AG08395 (cell line): ENCODE results near the gene DAGLA.

Experiments
- DNase-seq: peaks from one replicate; pipeline ENCODE4 v3.0.0; 2012; ENCODE audit warnings: mixed read lengths, low spot score

DAGLA gene

DNA sequence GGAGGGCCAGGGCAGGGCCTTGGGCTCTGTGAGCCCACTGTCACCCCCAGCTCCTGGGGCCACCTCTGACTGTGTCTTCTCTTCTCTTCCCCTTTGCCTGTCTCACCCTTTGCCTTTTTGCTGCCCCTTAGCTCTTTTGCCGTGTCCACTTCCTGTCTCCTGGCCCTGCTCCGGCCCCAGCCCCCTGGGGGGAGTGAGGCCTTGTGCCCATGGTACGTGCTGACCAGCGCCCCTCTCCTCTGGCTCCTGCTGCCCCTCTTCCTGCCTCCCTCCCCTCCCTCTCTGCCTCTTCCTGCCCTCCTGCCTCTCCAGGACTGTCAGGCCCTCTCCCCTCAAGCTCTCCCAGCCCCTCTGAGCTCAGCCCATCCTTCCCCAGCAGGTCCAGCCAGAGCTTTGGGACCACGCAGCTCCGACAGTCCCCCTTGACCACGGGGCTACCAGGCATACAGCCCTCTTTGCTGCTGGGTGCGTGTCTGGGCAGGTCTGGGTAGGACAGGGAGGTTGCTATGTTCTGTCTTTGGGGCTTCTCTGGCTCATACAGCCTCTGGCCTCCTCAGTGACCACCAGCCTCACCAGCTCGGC is 100.5 kb downstream of the DAGLA start:
- no peak for DNase-seq

DNA sequence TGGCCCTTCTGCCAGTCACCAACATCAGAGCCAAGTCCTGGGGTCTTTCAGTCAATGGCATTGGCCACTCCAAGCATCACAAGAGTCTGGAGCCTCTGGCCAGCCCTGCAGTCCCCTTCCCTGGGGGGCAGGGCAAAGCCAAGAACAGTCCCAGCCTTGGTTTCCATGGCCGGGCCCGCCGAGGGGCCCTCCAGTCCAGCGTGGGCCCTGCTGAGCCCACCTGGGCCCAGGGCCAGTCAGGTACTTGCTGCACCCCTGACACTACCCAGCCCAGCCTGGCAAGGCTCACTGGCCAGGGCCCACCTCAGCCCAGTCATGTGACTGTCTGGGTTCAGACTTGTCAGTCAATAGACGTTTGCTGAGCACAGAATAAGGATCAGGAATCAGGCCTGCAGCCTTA is 101.4 kb downstream of the DAGLA start:
- DNase-seq = no peak

DNA sequence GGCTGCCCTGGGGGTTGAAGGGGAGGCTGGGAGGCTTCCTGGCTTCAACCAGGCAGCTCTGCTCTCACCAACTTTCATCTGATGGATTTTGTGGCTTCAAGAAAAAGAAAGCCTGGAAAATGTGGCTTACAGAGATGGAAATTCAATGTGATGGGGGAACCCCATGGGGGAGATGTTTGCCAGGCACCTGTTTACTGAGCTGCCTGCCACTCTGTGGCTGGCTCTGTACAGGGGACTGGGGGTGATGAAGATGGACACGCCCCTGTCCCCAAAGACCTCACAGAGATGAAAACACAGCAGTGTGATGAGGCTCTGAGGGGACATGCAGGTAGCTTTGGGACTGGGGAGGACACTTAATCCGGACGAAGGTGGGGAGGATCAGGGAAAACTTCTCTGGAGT is 102.1 kb downstream of the DAGLA start:
- DNase-seq = no peak

DNA sequence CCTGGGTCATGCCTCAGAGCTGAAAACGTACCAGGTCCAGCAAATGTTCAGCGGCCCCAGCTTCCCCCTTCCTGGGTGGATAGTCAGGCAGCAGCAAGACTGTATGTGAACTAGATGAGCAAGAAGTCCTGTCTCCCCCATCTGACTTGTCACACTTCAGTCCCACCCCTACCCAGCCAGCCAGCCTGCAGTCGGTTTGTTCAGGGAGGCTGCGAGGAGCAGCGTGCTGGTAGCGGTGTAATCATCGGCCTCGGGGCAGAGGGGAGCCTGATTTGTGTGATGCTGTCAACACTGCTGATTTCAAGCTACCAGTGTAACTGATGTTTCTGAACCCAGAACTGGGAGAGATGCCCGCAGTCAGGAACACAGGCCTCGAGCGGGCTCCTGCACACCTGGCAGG is 102.7 kb downstream of the DAGLA start:
- DNase-seq = no peak

DNA sequence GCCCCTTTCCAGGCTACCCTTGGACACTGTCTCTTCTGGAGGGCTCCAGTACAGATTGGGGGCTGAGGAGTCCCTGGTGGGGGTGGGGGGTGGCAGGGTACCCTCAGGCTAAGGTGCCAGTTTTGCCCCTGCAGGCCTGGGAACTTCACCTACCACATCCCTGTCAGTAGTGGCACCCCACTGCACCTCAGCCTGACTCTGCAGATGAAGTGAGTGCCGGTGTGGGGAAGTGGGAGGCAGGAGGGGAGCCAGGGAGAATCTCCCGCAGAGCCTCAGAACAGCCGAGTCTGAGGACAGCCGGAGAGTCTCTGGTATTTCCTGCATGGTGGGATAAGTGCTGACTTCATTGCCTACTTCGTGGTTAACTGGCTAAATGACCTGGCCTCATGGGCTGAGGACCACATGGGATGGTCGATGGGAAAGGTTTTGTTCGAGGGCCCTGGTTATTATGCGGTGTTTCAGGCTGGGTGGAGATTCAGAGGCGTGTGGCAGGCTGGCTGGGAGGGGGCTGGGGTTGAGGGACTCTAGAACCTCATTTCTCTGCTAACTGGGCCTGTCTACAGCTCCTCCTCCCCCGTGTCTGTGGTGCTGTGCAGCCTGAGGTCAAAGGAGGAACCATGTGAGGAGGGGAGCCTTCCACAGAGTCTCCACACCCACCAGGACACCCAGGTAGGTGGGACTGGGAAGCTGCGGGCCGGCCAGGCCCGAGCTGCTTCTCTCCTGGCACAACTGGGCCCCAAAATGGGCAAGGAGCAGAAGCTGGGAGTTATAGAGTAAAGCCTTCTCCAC is 103.7 kb downstream of the DAGLA start:
- peak; percentile 31 for DNase-seq

DNA sequence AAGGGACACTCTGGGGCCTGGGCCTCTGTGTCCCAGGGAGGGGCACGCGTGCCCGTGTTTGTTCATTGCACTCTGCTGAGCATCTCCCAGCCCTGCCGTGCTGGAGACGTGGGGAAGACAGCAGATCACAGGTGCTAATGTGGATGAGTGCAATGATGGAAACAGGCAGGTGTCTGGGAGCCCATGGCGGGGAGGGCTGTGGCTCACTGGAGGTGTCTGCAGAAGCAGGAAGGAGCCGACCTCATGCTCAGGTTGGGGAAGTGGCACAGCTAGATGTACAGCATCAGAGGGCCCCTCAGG is 104.3 kb downstream of the DAGLA start:
- no peak for DNase-seq

DNA sequence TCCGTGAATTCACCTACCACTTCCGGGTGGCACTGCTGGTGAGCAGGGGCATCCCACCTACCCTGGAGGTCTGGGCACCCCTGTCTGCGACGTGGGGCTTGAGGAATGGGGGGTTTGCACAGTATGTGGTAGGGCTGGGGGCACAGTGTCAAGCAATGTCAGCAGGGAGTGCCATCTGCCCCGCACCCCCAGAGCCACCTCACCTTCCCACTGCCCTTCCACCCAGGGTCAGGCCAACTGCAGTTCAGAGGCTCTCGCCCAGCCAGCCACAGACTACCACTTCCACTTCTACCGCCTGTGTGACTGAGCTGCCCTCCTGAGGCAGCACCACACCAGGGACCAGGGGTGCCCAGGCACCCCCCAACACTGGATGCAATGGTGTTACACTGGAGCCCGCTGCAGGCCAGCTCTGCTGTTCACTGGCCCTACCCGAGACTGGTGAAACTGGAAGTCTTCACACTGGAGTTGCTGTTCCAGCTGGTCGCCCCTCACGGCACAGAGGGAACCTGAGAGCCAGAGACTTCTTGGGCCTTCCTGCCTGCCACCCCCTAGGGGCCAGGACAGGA is 105.7 kb downstream of the DAGLA start:
- DNase-seq = no peak

DNA sequence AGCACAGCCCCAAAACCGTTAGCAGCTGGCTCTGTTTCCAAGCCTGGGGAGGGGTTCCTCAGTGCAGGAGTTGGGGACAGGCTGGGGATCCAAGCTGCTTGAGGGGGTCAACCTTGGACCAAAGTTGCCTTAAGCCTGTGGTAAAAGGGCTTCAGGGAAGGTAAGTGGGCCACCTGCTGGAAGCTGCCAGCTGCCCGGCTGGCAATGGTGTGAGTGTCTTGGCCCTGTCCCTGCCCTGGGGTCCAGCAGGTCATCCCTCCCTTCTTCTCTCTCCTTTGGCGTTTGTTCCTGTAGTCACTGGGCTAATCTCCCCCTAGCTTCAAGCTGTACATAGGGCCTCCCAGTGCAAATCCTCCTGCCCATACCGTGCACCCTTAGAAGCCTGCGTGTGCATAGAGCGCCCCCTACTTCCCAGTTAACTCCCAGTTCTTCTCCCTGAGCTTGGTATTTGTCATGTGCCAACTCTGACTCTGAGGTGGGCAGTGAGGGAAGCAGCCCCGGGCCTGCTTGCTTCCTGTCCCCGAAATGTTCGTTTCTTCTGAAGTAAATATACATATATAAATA is 107.8 kb downstream of the DAGLA start:
- no peak for DNase-seq

DNA sequence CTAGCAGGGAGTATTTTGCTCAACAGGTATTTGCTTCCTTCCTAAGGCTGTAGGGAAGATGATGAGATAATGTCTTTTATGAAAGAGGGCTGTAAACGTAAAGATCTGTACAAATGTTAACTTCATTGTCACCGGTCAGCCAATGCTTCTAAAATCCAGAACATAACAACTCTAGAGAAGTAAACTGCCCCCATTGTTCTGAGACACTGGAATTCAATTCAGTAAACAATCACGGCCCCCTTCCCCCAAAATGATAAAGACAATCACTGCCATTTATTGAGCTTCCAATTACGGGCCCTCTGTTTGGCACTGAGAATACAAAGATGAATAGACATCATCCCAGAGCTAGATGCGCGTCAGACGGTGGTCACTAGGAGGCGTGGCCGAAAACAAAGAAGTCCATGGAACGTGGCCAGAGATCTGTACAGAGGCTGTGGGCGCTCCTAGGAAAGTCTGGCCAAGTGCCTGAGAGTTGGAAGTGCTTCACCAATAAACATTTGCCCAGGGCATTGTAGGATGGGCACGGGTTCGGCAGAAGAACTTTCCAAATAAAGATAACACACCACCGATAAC is 111.6 kb downstream of the DAGLA start:
- peak; percentile 89 for DNase-seq

DNA sequence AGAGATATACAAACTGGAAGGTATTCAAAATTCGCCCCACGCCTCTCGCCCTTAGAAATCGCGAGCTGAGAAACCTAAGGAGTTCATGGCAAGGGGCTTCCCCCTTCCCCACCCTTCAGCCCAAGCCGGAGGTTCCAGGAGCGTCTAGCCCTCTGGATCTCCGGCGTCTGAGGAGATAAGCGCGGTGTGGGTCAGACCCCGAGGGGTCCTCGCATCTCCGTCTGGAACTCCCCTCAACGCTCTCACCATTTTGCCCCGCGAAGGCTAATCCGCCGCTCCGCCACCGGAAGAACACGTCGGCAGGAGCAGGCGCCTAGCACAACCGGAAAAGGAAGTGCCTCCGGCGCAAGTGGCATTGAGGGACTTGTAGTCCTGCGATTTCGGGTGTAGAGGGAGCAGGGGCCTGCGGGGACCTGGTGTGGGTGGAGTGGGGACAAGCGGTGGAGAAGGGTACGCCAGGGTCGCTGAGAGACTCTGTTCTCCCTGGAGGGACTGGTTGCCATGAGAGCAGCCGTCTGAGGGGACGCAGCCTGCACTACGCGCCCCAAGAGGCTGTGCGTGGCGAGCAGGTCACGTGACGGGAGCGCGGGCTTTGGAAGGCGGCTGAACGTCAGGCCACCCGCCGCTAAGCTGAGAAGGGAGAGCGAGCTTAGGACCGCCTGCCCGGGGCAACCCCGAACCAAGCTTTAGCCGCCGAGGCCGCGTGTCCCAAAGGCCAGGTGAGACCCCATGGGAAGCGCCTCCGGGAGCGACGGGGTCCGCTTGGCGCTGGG is 112.3 kb downstream of the DAGLA start, which contains the start of the genes FEN1 and TMEM258:
TSS of gene FEN1 (plus strand) at position 602 of the 773 bp plus-strand sequence. CDS start 2,451 bp downstream, outside the sequence.
TSS of gene TMEM258 (minus strand) at position 290 of the 773 bp plus-strand sequence. CDS start at position 249, 41 bp downstream.
- peak; percentile 93 for DNase-seq

DNA sequence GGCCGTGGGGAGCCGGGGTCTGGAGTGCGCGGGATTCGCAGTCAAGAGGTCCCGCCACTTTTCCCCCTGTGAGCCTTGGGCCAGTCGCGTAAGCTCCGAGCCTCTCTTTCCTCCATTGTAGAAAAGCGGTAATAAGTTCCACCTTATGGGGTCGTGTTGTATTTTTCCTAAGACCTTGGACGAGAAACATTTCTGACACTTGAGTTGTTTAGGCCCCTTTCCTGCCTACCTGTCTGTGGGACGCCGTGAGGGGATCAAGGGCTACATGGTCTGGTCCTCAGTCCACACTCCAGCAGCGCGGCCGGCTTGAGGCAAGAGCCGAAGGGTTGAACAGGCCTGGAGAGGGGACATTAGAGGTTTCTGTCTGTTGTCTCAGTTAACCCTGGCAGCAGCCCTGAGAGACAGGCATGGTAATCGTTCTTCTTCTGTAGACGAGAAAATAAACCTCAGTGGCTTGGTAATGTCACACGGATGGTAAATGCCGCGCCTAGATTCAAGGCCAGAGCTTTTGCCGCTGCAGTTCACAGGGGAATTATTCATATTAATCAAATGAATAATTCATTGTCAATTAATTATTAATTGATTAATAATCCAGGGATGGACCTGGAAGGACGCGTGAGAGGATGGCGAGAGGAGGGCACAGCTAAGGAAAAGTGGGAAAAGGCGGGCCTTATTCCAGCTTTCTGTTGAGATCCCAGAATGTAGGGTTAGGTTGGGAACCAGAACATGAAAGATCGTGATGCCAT is 113.1 kb downstream of the DAGLA start:
- DNase-seq = no peak

DNA sequence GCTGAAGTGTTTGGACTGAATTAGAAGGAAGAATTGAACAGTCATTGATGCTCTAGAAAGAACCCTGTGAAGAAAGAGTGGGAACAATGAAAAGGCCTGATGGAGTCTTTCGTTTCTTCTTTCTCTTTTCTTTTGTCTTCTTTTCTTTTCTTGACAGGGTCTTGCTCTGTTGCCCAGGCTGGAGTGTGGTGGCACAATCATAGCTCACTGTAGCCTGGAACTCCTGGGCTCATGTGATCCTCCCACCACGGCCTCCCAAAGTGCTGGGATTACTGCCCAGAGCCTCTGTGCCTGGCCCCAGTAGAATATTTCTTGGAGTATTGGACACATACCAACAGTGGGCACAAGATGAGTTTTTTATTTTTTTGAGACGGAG is 113.6 kb downstream of the DAGLA start:
- no peak for DNase-seq

DNA sequence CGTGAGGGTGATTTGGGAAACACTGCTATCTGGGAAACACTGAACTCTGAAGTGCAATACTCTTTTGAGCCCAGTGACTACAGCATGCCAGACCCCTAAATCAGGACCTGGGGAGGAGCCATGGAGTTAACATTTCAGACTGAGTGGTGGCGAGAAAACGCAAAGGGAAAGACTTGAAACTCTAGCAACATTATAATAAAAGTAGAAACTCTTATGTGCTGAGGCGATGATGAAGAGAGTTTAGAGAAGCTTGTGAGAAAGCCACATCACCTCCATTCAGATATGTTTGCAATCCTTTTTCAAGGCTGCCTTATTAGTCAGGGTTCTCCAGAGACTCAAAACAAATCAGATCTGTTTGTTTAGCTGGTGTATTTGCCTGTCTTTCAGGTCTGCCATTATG is 114.4 kb downstream of the DAGLA start:
- no peak for DNase-seq

DNA sequence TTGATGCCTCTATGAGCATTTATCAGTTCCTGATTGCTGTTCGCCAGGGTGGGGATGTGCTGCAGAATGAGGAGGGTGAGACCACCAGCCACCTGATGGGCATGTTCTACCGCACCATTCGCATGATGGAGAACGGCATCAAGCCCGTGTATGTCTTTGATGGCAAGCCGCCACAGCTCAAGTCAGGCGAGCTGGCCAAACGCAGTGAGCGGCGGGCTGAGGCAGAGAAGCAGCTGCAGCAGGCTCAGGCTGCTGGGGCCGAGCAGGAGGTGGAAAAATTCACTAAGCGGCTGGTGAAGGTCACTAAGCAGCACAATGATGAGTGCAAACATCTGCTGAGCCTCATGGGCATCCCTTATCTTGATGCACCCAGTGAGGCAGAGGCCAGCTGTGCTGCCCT is 115.3 kb downstream of the DAGLA start:
- DNase-seq = no peak

DNA sequence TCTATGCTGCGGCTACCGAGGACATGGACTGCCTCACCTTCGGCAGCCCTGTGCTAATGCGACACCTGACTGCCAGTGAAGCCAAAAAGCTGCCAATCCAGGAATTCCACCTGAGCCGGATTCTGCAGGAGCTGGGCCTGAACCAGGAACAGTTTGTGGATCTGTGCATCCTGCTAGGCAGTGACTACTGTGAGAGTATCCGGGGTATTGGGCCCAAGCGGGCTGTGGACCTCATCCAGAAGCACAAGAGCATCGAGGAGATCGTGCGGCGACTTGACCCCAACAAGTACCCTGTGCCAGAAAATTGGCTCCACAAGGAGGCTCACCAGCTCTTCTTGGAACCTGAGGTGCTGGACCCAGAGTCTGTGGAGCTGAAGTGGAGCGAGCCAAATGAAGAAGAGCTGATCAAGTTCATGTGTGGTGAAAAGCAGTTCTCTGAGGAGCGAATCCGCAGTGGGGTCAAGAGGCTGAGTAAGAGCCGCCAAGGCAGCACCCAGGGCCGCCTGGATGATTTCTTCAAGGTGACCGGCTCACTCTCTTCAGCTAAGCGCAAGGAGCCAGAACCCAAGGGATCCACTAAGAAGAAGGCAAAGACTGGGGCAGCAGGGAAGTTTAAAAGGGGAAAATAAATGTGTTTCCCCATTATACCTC is 115.8 kb downstream of the DAGLA start:
- DNase-seq = no peak
